GM19324 (cell line): ENCODE data around the gene OPCML.

Source experiments
- ATAC-seq: cut with Tn5 transposase; IDR thresholded peaks from one replicate; pipeline ENCODE4 v1.9.1; 2021; ENCODE audit warnings: mild to moderate bottlenecking, moderate library complexity; ENCODE audit not compliant: unreplicated experiment, low FRiP score

OPCML gene

GRCh38 chr11:133366147-133366546 lies 166.2 kb downstream of the OPCML start:
- no peak for ATAC-seq

DNA sequence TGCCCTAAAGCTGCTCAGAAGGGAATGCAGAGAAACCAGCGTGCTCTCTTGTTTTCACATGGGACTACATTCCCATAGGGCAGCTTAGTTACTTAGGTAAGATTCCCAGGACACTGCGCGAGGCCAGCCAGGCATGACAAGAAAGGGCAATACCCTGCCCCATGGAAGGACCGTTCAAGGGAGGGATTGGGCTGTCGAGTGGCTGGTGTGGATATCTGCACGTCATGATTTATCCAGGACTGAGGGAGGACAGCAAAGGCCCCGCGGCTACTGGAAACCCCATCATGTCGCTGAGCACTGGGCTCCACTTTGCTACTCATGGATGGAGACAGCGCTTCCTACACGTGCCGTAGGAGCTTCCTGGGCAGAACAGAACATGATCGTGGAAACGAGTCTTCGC lies 169.4 kb downstream of the OPCML start:
- ATAC-seq: no peak

- ATAC-seq: no peak
Observed at GRCh38 chr11:133362156-133362555, 170.1 kb downstream of the OPCML start.

GRCh38 chr11:133361689-133361994 lies 170.7 kb downstream of the OPCML start:
- ATAC-seq: no peak

DNA sequence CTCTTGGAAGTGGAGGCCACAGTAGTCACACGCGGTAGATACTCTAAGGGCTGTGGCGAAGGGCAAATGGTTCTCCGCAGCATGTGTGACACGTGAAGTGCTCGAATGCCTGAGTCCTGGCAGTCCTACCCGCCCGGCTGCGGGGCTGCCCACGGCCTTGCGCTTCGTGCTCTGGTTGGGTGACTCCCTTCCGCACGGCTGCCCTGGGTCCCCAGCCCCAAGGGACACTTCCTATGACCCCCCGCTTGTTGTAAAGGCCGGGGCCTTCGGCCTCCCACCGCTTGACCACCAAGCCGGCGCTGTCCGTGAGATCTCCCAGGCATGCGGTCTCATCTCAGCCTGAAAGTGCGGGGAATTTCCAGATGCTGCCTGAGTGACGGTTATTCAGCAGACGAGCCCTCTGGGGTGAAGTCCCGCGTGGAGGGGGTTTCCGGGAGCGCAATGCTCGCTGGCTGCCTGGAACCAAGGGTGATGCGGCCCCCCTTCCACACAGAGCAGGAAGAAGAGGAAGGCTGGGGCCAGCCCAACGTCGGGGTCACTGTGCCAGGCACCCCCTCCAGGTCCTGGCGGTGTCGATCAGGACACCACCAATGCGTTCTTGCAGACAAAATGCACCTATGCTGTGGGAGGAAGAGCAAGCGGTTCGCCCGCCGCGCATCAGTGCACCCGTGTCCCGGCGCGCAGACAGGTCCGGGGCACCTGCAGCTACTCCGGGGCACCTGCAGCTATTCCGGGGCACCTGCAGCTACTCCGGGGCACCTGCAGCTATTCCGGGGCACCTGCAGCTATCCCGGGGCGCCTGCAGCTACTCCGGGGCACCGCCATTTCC lies 171.2 kb downstream of the OPCML start:
- ATAC-seq: no peak

DNA sequence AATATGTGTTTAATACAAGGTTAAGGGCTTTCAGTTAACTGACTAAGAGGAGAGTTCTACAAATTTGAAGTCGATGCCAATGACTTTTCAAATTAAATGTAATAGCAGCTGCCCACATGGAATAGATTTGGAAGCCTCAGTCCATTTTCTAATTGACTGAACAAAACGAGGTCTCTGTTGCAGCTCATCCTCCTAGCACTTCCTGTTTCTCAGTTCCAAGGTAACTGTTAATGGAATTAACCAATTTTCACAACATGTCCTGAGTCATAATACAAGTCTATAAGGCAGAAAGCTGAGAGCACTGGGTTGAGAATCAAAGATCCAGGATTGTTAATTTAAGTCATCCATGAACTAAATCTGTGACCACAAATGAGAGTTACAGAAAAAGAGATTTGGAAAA lies 177.2 kb downstream of the OPCML start:
- no peak for ATAC-seq

DNA sequence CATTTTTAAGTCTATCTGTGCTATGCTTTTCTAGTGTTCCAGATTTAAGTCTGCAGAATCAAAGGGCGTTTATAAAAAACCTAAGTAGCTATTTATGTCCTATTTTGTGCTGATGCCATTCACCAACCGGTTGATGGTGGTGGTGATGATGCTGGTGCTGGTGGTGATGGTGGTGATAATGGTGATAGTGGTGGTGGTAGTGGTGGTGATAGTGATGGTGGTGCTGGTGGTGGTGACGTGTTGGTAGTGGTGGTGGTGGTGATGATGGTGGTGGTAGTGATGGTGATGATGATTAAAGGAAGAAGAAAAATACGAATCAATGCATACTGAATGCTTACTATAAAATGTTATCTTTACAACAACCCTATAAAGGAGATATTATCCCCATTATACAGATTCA lies 178.2 kb downstream of the OPCML start:
- no peak for ATAC-seq

DNA sequence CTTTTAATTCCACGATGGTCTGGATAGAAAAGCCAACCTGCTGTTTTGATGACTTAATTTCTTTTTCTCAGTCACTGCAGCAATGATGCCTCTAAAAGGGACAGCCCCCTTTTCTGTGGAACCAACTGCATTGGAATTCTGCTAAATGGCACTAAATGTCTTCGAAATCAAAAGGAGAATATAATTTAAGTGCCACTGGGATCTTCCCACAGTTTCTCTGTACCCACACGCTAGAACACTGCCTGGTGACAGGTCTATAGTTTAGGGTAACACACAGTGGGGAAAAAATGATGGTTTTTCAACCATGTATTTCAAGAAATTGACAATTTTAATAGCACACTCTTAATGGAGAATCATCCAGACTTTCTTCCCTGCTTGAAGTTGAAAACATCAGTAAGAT lies 182.3 kb downstream of the OPCML start:
- ATAC-seq: no peak

GRCh38 chr11:133347988-133348387 lies 184.3 kb downstream of the OPCML start:
- ATAC-seq: no peak

DNA sequence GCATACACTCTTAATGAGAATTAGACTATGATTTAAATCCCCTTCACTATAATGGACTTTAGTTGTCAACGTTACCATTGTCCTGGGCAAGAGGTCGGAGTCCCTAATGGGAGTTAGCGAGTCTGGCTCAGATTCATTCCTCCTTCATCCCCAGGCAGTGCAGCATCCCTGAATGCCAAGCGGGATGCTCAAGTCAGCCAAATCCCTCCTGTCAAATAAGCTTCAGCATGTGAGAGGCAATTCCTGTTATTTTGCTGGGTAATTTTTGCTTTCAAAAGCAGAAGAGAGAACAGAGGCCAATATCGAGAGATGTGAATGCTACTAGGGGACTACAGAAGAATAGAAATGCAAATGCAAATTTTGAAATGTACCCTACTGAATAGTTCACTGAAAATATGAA lies 186.2 kb downstream of the OPCML start:
- no peak for ATAC-seq

- no peak for ATAC-seq
Observed at GRCh38 chr11:133343951-133344350, 188.3 kb downstream of the OPCML start.

GRCh38 chr11:133339495-133340140 lies 192.7 kb downstream of the OPCML start:
- ATAC-seq: no peak

DNA sequence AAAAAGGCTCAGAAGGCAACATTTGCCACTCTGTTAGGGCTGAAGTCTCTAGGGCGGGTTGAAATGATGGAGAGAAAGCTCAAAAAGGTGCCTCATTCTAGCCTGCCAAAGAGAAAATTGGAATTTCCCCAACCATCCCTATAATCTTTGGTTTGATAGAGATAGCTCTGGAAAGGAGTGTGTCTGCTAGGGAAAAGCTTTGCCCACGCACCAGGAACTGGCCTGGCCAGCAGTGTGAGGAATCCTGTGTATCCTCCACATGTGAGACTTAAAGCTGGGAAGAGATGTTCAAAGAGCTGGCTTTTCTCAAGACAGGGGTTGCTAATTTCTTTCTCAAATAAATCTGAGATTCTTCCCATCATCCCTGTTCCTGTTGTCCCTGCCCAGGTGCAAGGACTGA lies 193.7 kb downstream of the OPCML start:
- no peak for ATAC-seq

- no peak for ATAC-seq
Observed at GRCh38 chr11:133337951-133338418, 194.3 kb downstream of the OPCML start.

- ATAC-seq: no peak
Observed at GRCh38 chr11:133337193-133337592, 195.1 kb downstream of the OPCML start.

GRCh38 chr11:133331031-133331430 lies 201.3 kb downstream of the OPCML start:
- ATAC-seq: no peak

GRCh38 chr11:133326849-133327248 lies 205.5 kb downstream of the OPCML start:
- no peak for ATAC-seq

DNA sequence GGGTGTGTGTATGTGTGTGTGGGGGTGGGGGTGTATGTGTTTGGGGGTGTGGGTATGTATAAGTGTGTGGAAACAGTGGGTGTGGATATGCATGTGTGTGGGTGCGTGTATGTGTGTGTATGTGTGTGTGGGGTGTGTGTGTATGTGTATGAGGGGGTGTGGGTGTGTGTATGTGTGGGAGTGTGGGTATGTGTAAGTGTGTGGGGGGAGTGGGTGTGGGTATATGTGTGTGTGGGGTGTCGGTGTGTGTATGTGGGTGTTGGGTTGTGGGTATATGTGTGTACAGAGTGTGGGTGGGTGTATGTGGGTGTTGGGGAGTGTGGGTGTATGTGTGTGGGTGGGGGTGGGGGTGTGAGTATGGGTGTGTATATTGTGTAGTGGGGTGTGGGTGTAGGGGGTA lies 206.0 kb downstream of the OPCML start:
- no peak for ATAC-seq

GRCh38 chr11:133325711-133326110 lies 206.6 kb downstream of the OPCML start:
- no peak for ATAC-seq

- no peak for ATAC-seq
Observed at GRCh38 chr11:133323354-133323753, 208.9 kb downstream of the OPCML start.

- ATAC-seq: no peak
Observed at GRCh38 chr11:133318221-133318620, 214.1 kb downstream of the OPCML start.

- ATAC-seq: no peak
Observed at GRCh38 chr11:133311230-133311629, 221.1 kb downstream of the OPCML start.
